ENCODE measurements around the gene KLHDC8B. TPM values are rescaled to one million over a fixed set of nuclear protein-coding genes. Genes with fewer than 3 reads are reported as not detected.

Gene KLHDC8B
- total RNA-seq, 1 donor = 16.6 TPM

DNA sequence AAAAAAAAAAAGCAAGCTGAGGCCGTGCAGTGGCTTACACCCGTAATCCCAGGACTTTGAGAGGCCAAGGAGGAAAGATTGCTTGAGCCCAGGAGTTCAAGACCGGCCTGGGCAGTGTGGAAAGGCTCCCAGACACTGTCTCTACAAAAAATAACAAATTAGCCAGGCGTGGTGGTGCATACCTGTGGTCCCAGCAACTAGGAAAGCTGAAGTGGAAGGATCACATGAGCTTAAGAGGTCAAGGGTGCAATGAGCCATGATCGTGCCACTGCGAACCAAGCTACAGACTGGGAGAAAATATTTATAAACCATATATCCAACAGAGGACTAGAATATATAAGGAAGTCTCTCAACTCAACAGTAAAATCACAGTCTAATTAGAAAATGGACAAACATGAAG, 10.0 kb downstream of the KLHDC8B start:
- Histone ChIP-seq H3K4me1 (ENCODE audit: insufficient read depth, low read length) (no peaks in the 10 kb centered on the region), H3K79me2 (ENCODE audit: insufficient read depth, low read length) (no peaks in the 10 kb centered on the region), H3K4me3 (ENCODE audit: insufficient read depth, low read length) (no peak overlapping the region), H3K27me3 (ENCODE audit: insufficient read depth, low read length) (no peaks in the 10 kb centered on the region), H2AFZ (ENCODE audit: low read length) (no peak overlapping the region), H3K27ac (ENCODE audit: low read depth, low read length) (no peak overlapping the region), H3K9me3 (ENCODE audit: low read depth, low read length) (no peaks in the 10 kb centered on the region), H4K20me1 (ENCODE audit: insufficient read depth, low read length) (no peaks in the 10 kb centered on the region), H3K36me3 (ENCODE audit: insufficient read depth, low read length) (no peaks in the 10 kb centered on the region), H3K4me2 (ENCODE audit: insufficient read depth, low read length) (no peak overlapping the region)
- TF ChIP-seq, protein P1, sequence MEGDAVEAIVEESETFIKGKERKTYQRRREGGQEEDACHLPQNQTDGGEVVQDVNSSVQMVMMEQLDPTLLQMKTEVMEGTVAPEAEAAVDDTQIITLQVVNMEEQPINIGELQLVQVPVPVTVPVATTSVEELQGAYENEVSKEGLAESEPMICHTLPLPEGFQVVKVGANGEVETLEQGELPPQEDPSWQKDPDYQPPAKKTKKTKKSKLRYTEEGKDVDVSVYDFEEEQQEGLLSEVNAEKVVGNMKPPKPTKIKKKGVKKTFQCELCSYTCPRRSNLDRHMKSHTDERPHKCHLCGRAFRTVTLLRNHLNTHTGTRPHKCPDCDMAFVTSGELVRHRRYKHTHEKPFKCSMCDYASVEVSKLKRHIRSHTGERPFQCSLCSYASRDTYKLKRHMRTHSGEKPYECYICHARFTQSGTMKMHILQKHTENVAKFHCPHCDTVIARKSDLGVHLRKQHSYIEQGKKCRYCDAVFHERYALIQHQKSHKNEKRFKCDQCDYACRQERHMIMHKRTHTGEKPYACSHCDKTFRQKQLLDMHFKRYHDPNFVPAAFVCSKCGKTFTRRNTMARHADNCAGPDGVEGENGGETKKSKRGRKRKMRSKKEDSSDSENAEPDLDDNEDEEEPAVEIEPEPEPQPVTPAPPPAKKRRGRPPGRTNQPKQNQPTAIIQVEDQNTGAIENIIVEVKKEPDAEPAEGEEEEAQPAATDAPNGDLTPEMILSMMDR (IDR thresholded peaks at IDR 0.05; ENCODE audit: extremely low read depth, low read depth, low read length) = no peak
- no peak for DNase-seq (ENCODE audit: insufficient read length, low spot score, missing footprints)

DNA sequence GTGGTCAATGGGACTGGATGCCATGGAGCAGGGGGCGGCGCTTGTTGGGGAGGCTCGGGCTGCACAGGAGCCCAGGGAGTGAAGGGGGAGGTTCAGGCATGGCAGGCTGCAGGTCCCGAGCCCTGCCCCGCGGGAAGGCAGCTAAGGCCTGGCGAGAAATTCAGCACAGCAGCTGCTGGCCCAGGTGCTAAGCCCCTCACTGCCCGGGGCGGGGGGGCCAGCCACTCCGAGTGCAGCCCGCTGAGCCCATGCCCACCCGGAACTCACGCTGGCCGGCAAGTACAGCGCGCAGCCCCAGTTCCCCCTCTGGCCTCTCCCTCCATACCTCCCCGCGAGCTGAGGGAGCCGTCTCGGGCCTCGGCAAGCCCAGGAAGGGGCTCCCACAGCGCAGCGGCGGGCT, 11.3 kb downstream of the KLHDC8B start:
- H4K20me1 ChIP-seq (ENCODE audit: insufficient read depth, low read length) = no peaks in the 10 kb centered on the region
- TF ChIP-seq, protein P1 (IDR thresholded peaks at IDR 0.05; ENCODE audit: extremely low read depth, low read depth, low read length) = no peak
- no peak for DNase-seq (ENCODE audit: insufficient read length, low spot score, missing footprints)
- no peak overlapping the region for H3K4me2 ChIP-seq (ENCODE audit: insufficient read depth, low read length)
- H3K4me3 ChIP-seq (ENCODE audit: insufficient read depth, low read length) = no peak overlapping the region
- no peaks in the 10 kb centered on the region for H3K27me3 ChIP-seq (ENCODE audit: insufficient read depth, low read length)
- no peak overlapping the region for H3K27ac ChIP-seq (ENCODE audit: low read depth, low read length)
- H3K9me3 ChIP-seq (ENCODE audit: low read depth, low read length) = no peaks in the 10 kb centered on the region
- no peaks in the 10 kb centered on the region for H3K36me3 ChIP-seq (ENCODE audit: insufficient read depth, low read length)
- no peaks in the 10 kb centered on the region for H3K4me1 ChIP-seq (ENCODE audit: insufficient read depth, low read length)
- H3K79me2 ChIP-seq (ENCODE audit: insufficient read depth, low read length) = no peaks in the 10 kb centered on the region
- H2AFZ ChIP-seq (ENCODE audit: low read length) = no peak overlapping the region

DNA sequence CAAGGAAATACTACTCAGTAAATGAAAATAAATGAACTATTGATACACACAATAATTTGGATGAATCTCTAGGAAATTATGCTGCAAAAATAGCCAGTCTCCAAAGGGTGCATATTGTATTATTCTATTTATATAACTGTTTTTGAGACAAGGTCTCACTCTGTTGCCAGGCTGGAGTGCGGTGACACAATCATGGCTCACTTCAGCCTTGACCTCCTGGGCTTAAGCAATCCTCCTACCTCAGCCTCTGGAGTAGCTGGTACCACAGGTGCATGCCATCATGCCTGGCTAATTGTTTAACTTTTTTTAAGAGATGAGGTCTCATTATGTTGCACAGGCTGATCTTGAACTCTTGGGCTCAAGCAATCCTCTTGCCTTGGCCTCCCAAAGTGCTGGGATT, 12.5 kb downstream of the KLHDC8B start:
- TF ChIP-seq, protein P1 (IDR thresholded peaks at IDR 0.05; ENCODE audit: extremely low read depth, low read depth, low read length) = no peak
- Histone ChIP-seq H3K4me2 (ENCODE audit: insufficient read depth, low read length) (no peak overlapping the region), H3K27me3 (ENCODE audit: insufficient read depth, low read length) (no peaks in the 10 kb centered on the region), H3K27ac (ENCODE audit: low read depth, low read length) (no peak overlapping the region), H3K4me3 (ENCODE audit: insufficient read depth, low read length) (no peak overlapping the region), H2AFZ (ENCODE audit: low read length) (no peak overlapping the region), H3K4me1 (ENCODE audit: insufficient read depth, low read length) (no peaks in the 10 kb centered on the region), H4K20me1 (ENCODE audit: insufficient read depth, low read length) (no peaks in the 10 kb centered on the region), H3K36me3 (ENCODE audit: insufficient read depth, low read length) (no peaks in the 10 kb centered on the region), H3K9me3 (ENCODE audit: low read depth, low read length) (no peaks in the 10 kb centered on the region), H3K79me2 (ENCODE audit: insufficient read depth, low read length) (no peaks in the 10 kb centered on the region)
- DNase-seq (ENCODE audit: insufficient read length, low spot score, missing footprints) = no peak

GRCh38 chr3:49191741-49192140, 20.3 kb downstream of the KLHDC8B start:
- Histone ChIP-seq H3K27ac (ENCODE audit: low read depth, low read length) (no peak overlapping the region), H3K9me3 (ENCODE audit: low read depth, low read length) (no peaks in the 10 kb centered on the region), H3K4me3 (ENCODE audit: insufficient read depth, low read length) (no peak overlapping the region), H2AFZ (ENCODE audit: low read length) (no peak overlapping the region), H4K20me1 (ENCODE audit: insufficient read depth, low read length) (no peaks in the 10 kb centered on the region), H3K4me1 (ENCODE audit: insufficient read depth, low read length) (no peaks in the 10 kb centered on the region), H3K36me3 (ENCODE audit: insufficient read depth, low read length) (no peaks in the 10 kb centered on the region), H3K27me3 (ENCODE audit: insufficient read depth, low read length) (peaks cover 4% of the 10 kb centered on the region), H3K4me2 (ENCODE audit: insufficient read depth, low read length) (no peak overlapping the region), H3K79me2 (ENCODE audit: insufficient read depth, low read length) (no peaks in the 10 kb centered on the region)
- peak; percentile 6 for DNase-seq (ENCODE audit: insufficient read length, low spot score, missing footprints)
- TF ChIP-seq, protein P1 (IDR thresholded peaks at IDR 0.05; ENCODE audit: extremely low read depth, low read depth, low read length) = no peak
